ENCODE results near the gene SNAPC4.

The SNAPC4 gene

GRCh38 chr9:136403915-136404800 lies 4.2 kb upstream of the SNAPC4 start:
- Mint-ChIP-seq H3K27me3 (ENCODE audit: low read depth, poor library complexity) (peaks cover 5% of the 10 kb centered on the region), H3K4me3 (no peak overlapping the region), H3K4me1 (peaks cover 17% of the 10 kb centered on the region), H3K9me3 (no peaks in the 10 kb centered on the region), H3K27ac (no peak overlapping the region), H3K36me3 (ENCODE audit: low read depth) (peaks cover 43% of the 10 kb centered on the region)
- no peak for TF ChIP-seq CTCF (IDR thresholded peaks at IDR 0.05)
- no peak for DNase-seq

GRCh38 chr9:136403538-136403914 lies 3.6 kb upstream of the SNAPC4 start:
- Mint-ChIP-seq H3K36me3 (ENCODE audit: low read depth) (peaks cover 37% of the 10 kb centered on the region), H3K9me3 (no peaks in the 10 kb centered on the region), H3K27me3 (ENCODE audit: low read depth, poor library complexity) (peaks cover 5% of the 10 kb centered on the region), H3K4me3 (no peak overlapping the region), H3K4me1 (peaks cover 17% of the 10 kb centered on the region), H3K27ac (no peak overlapping the region)
- no peak for DNase-seq
- no peak for TF ChIP-seq CTCF (IDR thresholded peaks at IDR 0.05)

GRCh38 chr9:136402067-136402466 lies 2.1 kb upstream of the SNAPC4 start:
- TF ChIP-seq CTCF (IDR thresholded peaks at IDR 0.05) = no peak
- peaks cover 5% of the 10 kb centered on the region for H3K27me3 Mint-ChIP-seq (ENCODE audit: low read depth, poor library complexity)

GRCh38 chr9:136401173-136401922 lies 1.4 kb upstream of the SNAPC4 start:
- Mint-ChIP-seq H3K27me3 (ENCODE audit: low read depth, poor library complexity) (peaks cover 5% of the 10 kb centered on the region), H3K4me3 (no peak overlapping the region), H3K27ac (no peak overlapping the region), H3K4me1 (peaks cover 14% of the 10 kb centered on the region), H3K36me3 (ENCODE audit: low read depth) (peaks cover 31% of the 10 kb centered on the region), H3K9me3 (no peaks in the 10 kb centered on the region)
- no peak for DNase-seq
- TF ChIP-seq CTCF (IDR thresholded peaks at IDR 0.05) = no peak

More at GRCh38 chr9:136402067-136402466, 2.1 kb upstream of the SNAPC4 start:
- H3K4me3 Mint-ChIP-seq = no peak overlapping the region
- DNase-seq = no peak
- H3K9me3 Mint-ChIP-seq = no peaks in the 10 kb centered on the region
- H3K36me3 Mint-ChIP-seq (ENCODE audit: low read depth) = peaks cover 28% of the 10 kb centered on the region
- no peak overlapping the region for H3K27ac Mint-ChIP-seq
- H3K4me1 Mint-ChIP-seq = peaks cover 14% of the 10 kb centered on the region

GRCh38 chr9:136399176-136400037 lies 563 bp downstream of the SNAPC4 start:
- H3K27ac Mint-ChIP-seq = peak overlapping the region; percentile 57
- H3K9me3 Mint-ChIP-seq = no peaks in the 10 kb centered on the region
- H3K4me3 Mint-ChIP-seq = peak overlapping the region; percentile 88
- TF ChIP-seq CTCF (IDR thresholded peaks at IDR 0.05) = no peak
- no peaks in the 10 kb centered on the region for H3K27me3 Mint-ChIP-seq (ENCODE audit: low read depth, poor library complexity)
- H3K4me1 Mint-ChIP-seq = peaks cover 14% of the 10 kb centered on the region
- H3K36me3 Mint-ChIP-seq (ENCODE audit: low read depth) = peaks cover 22% of the 10 kb centered on the region
- DNase-seq = peak; percentile 43
